NCI-H2107 treated with DMSO at 0.1 percent for 48 hours (cell line): ENCODE data around the gene SPOCK1.
"Not testable (repeated sequence)": the region's sequence is repeated elsewhere in the genome, so short reads cannot be mapped to it uniquely, and the experiment has no call there.

Experiments
- DNase-seq: peaks from one replicate; lab custom pipeline; 2025; ENCODE audit not compliant: unreplicated experiment; lab: John Stamatoyannopoulos, UW

The SPOCK1 gene

DNA sequence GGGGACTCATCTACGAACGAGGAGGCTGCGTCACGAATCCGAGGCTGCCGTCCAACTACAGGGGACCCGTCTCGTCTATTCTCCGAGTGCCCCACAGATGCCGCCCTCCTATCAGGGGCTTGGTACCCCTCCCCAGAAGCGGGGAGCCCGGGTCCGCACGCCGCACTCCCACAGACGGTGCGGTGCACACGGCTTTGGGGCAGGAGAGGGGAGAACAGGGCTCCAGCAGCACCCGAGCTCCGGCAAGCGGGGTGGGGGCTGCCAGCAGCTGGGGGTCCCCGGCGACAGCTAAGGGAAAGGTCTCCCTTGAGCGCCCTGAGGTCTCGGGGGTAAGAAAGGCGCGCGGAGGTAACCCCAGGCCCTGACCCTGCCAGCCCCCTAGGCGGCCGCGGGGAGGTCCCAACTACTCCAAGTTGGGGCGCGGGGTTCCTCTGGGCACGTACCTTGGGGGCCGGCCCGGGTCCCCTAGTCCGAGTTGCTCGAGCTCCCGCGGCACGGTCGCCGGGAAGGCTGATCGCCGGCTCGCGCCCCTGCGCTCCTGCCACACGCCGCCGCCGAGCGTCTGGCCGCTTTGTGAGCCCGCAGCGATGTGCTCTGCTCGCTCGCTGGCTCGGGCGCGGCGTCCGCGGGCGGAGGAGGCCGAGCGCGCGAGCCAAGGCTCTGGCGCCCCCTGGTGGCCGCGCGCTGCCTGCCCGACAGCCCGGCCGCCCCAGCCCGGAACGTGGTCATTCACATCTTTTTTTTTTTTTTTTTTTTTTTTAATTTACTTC is at the start of gene SPOCK1:
Gene SPOCK1 (minus strand): TSS at position 591 of the 770 bp plus-strand sequence.
- no peak for DNase-seq

GRCh38 chr5:137545956-137546355 is 46.8 kb upstream of the SPOCK1 start:
- no peak for DNase-seq

GRCh38 chr5:137535449-137535848 is 36.3 kb upstream of the SPOCK1 start:
- DNase-seq: not testable (repeated sequence)

- no peak for DNase-seq
Observed at GRCh38 chr5:137533963-137534362, 34.8 kb upstream of the SPOCK1 start.

GRCh38 chr5:137531266-137531665 is 32.1 kb upstream of the SPOCK1 start:
- no peak for DNase-seq

GRCh38 chr5:137521246-137521645 is 22.1 kb upstream of the SPOCK1 start:
- no peak for DNase-seq

DNA sequence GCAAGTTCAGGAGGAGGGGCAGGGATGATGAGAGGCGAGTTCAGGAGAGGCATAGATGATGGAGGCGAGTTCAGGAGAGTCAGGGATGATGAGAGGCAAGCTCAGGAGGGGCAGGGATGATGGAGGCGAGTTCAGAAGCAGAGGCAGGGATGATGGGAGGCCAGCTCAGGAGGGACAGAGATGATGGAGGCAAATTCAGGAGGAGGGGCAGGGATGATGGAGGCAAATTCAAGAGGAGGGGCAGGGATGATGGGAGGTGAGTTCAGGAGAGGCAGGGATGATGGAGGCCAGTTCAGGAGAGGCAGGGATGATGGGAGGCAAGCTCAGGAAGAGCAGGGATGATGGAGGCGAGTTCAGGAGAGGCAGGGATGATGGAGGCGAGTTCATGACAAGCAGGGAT is 17.8 kb upstream of the SPOCK1 start:
- no peak for DNase-seq

GRCh38 chr5:137516251-137516797 is 17.2 kb upstream of the SPOCK1 start:
- no peak for DNase-seq

DNA sequence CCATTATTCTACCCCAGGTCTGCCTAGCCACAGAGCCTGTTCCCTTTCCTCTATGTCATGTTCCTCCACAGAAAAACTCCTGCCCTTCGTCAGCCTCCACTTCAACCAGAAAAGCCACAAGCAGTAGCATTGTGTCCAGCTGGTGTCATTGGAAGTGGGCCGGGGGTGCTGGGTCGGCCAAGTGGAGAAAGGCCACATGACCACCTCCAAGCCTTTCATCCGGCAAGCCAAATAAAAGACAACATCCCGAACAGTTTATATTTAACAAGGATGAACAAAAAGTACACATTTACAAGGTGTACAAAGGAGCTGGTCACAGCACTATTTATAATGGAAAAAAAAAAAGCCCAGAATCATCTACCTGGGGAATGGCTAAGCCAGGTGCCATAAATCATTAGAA is 16.1 kb upstream of the SPOCK1 start:
- DNase-seq: no peak

GRCh38 chr5:137510671-137511070 is 11.5 kb upstream of the SPOCK1 start:
- DNase-seq: no peak

DNA sequence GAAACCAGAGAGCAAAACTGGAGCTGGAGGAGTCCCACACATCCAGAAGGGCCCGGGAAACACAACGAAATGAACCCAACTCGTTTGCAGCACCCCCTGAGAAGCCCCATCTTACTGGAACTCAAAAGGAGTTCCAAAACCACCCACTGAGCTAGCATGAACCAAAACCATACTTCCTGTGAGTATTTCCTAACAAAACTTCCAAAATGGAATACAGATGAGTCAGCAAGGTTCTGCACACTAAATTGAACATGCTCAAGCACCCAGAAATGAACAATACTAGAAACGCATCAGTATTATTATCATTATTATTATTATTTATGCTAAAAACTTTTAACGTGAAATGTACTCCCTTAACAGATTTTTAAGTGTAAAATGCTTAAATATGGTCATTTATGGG is 8.0 kb upstream of the SPOCK1 start:
- no peak for DNase-seq

- no peak for DNase-seq
Observed at GRCh38 chr5:137506296-137506695, 7.2 kb upstream of the SPOCK1 start.

DNA sequence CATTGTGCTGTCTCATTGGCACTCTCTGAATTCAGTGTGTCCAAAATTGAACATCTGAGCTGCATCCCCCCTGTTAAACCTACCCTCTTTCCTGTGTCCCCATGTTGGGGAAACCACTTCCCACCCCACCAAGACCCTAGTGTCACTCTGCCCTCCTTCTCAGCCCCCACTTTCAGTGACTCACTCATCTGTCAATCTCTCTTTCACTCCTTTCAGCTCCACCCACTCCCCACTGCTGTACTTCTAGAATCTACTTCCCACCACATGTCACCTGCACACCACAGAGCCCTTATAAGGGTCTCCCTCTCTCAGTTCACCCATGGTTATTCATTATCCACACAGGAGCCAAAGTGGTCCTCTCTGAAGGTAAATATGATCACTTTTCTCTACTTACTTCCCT is 5.8 kb upstream of the SPOCK1 start:
- DNase-seq: no peak

DNA sequence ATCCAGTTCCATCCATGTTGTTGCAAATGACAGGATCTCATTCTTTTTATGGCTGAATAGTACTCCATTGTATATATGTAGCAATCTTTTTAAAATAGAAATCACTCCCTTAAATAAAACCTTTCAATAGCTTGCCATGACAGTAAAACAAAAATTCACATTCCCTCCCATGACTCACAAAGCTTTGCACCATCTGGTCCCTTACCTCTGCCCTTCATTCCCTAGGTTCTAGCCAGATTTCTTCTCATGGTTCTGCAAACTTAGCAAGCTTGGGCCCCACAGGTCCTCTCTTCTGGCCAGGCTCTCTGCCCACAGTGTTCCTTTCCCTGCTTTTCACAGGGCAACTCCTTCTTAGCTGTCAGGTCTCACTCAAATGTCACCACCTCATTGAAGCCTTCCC is 4.3 kb upstream of the SPOCK1 start:
- DNase-seq: no peak

DNA sequence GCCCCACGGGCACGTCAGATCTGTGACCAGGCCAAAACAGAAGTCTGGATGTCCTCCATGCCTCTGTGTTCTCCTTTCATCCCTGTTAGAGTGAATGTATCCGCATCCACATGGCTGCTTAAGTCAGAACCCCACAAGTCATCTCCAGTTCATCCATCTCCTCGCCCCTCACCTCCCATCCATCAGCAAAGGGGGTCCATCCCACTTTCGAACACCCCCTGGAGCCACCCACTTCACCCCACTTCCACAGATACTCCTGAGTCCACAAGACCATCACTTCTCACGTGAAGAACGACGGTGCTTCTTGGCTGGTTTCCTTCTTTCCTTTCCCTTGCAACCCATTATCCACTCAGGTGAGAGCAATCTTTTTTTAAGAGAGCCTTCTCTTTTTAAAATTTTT is 3.5 kb upstream of the SPOCK1 start:
- DNase-seq: no peak

DNA sequence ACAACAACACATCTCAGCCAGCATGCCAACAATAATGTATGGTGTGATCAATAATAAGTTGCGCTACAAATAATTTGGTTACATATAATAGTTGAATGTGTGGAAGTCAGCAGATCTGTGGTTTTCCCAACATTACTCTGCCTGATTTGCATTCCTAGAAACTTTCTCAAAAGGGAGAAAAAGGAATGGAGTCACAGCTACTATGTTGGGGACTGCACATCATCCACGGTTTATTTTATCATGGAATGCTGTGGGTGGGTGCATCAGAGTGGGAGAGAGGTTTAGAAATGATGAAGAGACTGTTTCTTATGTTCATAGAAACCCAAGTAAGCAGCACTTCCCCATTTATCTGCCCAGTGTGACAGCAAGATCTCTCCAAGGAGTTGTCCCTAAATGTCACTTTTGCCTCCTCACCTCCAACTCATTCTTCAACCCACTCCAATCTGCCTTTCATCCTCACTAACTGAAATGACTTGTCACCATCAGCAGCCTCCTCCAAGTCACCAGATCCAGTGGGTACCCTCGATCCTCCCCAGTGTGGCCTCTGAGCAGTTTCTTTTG is 2.8 kb upstream of the SPOCK1 start:
- no peak for DNase-seq

GRCh38 chr5:137501226-137501625 is 2.1 kb upstream of the SPOCK1 start:
- no peak for DNase-seq

DNA sequence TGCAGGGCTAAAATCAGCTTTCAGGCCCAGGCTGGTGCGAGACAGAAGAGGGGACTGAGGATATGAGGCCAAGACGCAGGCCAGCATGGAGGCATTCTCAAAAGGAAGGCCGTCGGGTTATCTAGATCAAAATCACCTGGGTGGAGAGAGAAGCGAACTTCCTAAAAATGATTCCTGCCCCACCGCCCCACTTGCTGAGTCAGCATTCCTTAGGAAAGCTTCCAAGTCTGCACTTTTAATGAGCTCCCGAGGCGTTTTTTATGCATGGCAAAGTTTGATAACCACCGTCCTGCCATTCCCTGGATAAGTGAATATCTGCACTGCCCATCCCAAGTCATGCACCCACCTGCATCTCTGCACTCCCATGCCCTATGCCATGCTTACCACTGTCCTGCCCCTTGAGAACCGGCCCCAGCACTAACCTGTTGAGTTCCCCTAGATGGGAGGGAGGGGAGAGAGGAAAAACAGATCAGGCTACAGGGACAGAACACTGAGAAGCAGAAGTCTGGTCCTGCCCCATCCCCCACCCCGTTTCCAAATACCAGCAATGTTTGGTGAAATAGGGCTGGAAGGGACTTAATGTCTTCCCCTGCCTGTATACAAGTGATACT is 1.6 kb upstream of the SPOCK1 start:
- DNase-seq: no peak

DNA sequence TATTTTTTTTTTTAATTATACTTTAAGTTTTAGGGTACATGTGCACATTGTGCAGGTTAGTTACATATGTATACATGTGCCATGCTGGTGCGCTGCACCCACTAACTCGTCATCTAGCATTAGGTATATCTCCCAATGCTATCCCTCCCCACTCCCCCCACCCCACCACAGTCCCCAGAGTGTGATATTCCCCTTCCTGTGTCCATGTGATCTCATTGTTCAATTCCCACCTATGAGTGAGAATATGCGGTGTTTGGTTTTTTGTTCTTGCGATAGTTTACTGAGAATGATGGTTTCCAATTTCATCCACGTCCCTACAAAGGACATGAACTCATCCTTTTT is 351 bp upstream of the SPOCK1 start:
- DNase-seq: not testable (repeated sequence)

DNA sequence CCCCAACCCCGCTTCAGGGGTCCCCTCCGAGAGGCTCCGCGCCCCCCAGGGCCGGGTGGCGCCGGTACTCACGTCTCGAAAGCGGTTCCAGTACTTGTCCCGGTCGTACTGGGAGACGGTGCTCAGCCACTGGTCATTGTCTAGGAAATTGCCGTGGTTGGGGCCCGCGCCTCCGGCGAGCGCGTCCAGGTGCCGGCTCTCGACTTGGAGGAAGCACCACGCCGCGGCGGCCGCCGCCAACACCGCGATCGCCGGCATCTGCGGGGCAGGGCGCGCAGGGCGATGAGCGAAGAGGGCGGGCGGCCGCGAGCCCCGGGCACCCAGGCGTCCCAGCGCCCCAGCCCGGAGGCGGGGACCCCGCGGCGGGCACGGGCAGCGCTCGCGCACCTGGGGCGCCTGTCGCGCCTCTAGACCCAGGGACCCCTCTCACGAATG is 808 bp downstream of the SPOCK1 start:
- DNase-seq: no peak

- no peak for DNase-seq
Observed at GRCh38 chr5:137497396-137498290, 1.5 kb downstream of the SPOCK1 start.
